Ovary (tissue), 9 donors: ENCODE results near the gene PCNT. TPM values are rescaled to one million over a fixed set of nuclear protein-coding genes. Genes with fewer than 3 reads are reported as not detected.
"Not testable (repeated sequence)": the region's sequence is repeated elsewhere in the genome, so short reads cannot be mapped to it uniquely, and the experiment has no call there.

ENCODE experiments used
- DNase-seq, 5 donors: peaks; one replicate each; pipeline ENCODE4 v3.0.0-alpha.2; 2019 to 2020
- H3K27ac ChIP-seq, 2 donors: fragments of 200-600 bp; one replicate each; pipeline versions ENCODE4 v1.5.1 to v1.8.0; 2019 to 2022
- H3K27me3 ChIP-seq: fragments of 200-600 bp; one replicate; pipeline ENCODE4 v1.8.0; 2022
- H3K36me3 ChIP-seq: fragments of 200-600 bp; sonication (generic); one replicate; pipeline ENCODE4 v1.5.1; 2019
- H3K4me1 ChIP-seq: one replicate; pipeline ENCODE4 v1.8.1; 2013; ENCODE audit warnings: mild to moderate bottlenecking, moderate library complexity; ENCODE audit not compliant: insufficient read depth
- H3K4me3 ChIP-seq: fragments of 200-600 bp; sonication (generic); one replicate; pipeline ENCODE4 v1.5.1; 2017
- H3K9me3 ChIP-seq, 2 donors: fragments of 200-600 bp in 1 of 2; sonication (generic) in 1 of 2; one replicate each; pipeline versions ENCODE4 v1.5.1 to v1.8.1; 2013 to 2019; ENCODE audit warnings: mild to moderate bottlenecking in 1 of 2, moderate library complexity in 1 of 2
- EP300 ChIP-seq: sonication (generic); formaldehyde crosslinking; IDR thresholded peaks from one replicate; pipeline ENCODE4 v1.6.1; 2017; ENCODE audit warnings: antibody characterized with exemption
- POLR2A ChIP-seq: fragments of 450-650 bp; IDR thresholded peaks from one replicate; pipeline ENCODE4 v1.6.1; 2017; ENCODE audit warnings: antibody characterized with exemption, mild to moderate bottlenecking, moderate library complexity
- WGBS, 3 donors: extraction: QIAGEN DNeasy Blood & Tissue Kit in 1 of 3; methylation state at CpG; one replicate each; pipeline versions ENCODE4 v1.1.5 to v1.1.7; 2013 to 2017; 5-methylcytosine and 5-hydroxymethylcytosine counted together
- intact Hi-C, 4 donors: fragments of 100-400 bp; cut with DNase I; formaldehyde crosslinking; loops; one replicate each; pipeline versions ENCODE4 v1.11.0 to v1.15.1; 2022 to 2023
- polyA plus RNA-seq, 2 donors: library from polyadenylated mRNA; stranded (reverse); fragments of 200-250 nt in 1 of 2; fragments of 350-450 nt in 1 of 2; fragmentation: Illumina TruSeq in 1 of 2; extraction: RNeasy Lipid Tissue Mini Kit (QIAGEN cat#74804) in 1 of 2; gene quantifications; one replicate each; pipeline ENCODE4 v1.2.3, GENCODE V29; 2013 to 2014
- total RNA-seq, 7 donors: library from RNA; depleted of rRNA in 2 of 7; stranded (reverse); fragments of >200 nt in 2 of 7; fragmentation: NEBNext Ultra II Directional in 3 of 7; extraction: Animal tissue kit (Norgen Biotek cat#: 25700) in 3 of 7; gene quantifications; one replicate each; pipeline versions ENCODE4 v1.1.0 to v1.2.4, GENCODE V29; 2016 to 2023
- TF ChIP-seq, protein P1 (sequence below), 3 donors: fragments of 450-650 bp in 2 of 3; fragments of 200-600 bp in 1 of 3; IDR thresholded peaks; one replicate each; pipeline versions ENCODE4 v1.5.1 to v1.8.0; 2016 to 2022; ENCODE audit warnings: antibody characterized with exemption in 3 of 3, mild to moderate bottlenecking in 1 of 3
- donor health status: DM: no; HTN: no; CAD: no; lungs with moderate emphysema.
- donor health status: DM: no; HTN: no; CAD: no.
- donor health status: Bipolar disorder and iron deficiency.
- donor health status: DM: yes; HTN: yes; CAD: no.
- donor health status: DM: no; HTN: no; CAD: no.
- donor health status: DM: yes; HTN: yes; CAD: no.

The PCNT gene
- total and polyA plus RNA-seq, 9 donors = 11.1 to 28.2 (median 18.6) TPM

DNA sequence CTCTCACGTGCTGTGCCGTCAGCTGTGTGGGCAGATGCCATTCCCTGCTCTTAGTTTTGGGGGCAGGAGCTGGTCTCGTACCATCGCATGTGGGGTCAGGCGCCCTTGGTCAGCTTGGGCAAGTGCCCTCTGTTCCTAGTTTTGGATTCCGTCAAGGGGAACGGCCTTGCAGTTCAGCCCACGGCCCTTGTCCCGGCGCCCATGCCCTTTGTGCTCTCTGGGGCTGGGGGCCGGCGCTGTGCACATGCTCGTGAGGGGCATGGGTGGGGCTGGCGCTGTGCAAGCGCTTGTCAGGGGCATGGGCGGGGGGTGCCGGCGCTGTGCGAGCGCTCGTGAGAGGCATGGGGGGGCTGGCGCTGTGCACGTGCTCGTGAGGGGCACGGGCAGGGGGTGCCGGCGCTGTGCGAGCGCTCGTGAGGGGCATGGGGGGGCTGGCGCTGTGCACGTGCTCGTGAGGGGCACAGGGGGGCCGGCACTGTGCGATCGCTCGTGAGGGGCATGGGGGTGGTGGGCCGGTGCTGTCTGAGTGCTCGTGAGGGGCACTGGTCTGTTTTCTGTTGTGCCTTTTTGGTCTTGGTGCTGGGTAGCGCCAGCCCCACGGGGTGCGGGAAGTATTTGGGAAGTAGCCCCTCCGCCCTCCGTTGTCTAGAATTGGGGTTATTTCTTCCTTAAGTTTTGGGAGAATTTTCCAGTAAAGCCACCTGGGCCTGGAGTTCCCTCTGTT, 105.2 kb downstream of the PCNT start:
- Histone ChIP-seq H3K27ac (no peak overlapping the region), H3K4me1 (no peaks in the 10 kb centered on the region), H3K36me3 (no peaks in the 10 kb centered on the region), H3K27me3 (no peaks in the 10 kb centered on the region), H3K9me3 (no peaks in the 10 kb centered on the region), H3K4me3 (no peak overlapping the region)
- TF ChIP-seq POLR2A (no peak), EP300 (no peak)
- TF ChIP-seq, protein P1, sequence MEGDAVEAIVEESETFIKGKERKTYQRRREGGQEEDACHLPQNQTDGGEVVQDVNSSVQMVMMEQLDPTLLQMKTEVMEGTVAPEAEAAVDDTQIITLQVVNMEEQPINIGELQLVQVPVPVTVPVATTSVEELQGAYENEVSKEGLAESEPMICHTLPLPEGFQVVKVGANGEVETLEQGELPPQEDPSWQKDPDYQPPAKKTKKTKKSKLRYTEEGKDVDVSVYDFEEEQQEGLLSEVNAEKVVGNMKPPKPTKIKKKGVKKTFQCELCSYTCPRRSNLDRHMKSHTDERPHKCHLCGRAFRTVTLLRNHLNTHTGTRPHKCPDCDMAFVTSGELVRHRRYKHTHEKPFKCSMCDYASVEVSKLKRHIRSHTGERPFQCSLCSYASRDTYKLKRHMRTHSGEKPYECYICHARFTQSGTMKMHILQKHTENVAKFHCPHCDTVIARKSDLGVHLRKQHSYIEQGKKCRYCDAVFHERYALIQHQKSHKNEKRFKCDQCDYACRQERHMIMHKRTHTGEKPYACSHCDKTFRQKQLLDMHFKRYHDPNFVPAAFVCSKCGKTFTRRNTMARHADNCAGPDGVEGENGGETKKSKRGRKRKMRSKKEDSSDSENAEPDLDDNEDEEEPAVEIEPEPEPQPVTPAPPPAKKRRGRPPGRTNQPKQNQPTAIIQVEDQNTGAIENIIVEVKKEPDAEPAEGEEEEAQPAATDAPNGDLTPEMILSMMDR (IDR thresholded peaks at IDR 0.05) = no peak
- intact Hi-C loops = no loop called here
- 91 to 94% (median 93%) methylated on average over 44 of the region's 44 CpGs for WGBS, 3 donors
- no peak for DNase-seq

DNA sequence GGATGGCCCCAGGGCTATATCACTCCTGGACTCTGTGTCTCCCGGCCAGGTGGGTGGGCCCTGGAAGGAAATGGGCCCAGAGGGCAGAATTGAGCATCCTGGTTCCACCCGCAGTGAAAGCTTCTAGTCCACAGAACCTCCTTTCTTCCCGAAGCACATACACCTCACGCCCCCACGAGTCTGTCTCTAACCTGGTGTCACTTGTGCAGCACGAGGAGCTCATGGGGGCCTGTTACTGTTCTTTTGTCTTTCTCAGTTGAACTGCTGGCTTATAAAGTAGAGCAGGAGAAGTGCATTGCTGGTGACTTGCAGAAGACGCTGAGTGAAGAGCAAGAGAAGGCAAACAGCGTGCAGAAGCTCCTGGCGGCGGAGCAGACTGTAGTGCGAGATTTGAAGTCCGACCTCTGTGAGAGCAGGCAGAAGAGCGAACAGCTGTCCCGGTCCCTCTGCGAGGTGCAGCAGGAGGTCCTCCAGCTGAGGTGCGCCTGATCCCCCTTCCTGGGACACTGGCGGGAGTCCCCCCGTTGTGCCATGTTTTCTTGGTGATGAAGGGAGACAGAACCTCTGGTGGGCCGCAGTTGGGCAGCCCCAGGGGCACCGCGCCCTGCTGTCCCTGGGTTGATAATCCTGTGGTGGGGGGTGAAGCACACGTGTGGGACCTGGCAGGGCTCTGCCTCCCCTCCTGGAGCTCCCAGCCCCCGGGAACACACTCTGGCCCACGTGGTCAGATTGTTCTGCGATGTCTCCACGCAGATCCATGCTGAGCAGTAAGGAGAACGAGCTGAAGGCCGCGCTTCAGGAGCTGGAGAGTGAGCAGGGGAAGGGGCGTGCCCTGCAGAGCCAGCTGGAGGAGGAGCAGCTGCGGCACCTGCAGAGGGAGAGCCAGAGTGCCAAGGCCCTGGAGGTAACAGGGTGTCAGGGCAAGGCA, 106.1 kb downstream of the PCNT start:
- TF ChIP-seq POLR2A (no peak), EP300 (no peak)
- TF ChIP-seq, protein P1 (IDR thresholded peaks at IDR 0.05) = no peak
- WGBS, 3 donors = 87 to 88% (median 88%) methylated on average over 31 of the region's 31 CpGs
- no peak for DNase-seq
- Histone ChIP-seq H3K27me3 (no peaks in the 10 kb centered on the region), H3K4me3 (no peak overlapping the region), H3K27ac (no peak overlapping the region), H3K9me3 (no peaks in the 10 kb centered on the region), H3K36me3 (no peaks in the 10 kb centered on the region), H3K4me1 (no peaks in the 10 kb centered on the region)
- intact Hi-C loops = no loop called here

DNA sequence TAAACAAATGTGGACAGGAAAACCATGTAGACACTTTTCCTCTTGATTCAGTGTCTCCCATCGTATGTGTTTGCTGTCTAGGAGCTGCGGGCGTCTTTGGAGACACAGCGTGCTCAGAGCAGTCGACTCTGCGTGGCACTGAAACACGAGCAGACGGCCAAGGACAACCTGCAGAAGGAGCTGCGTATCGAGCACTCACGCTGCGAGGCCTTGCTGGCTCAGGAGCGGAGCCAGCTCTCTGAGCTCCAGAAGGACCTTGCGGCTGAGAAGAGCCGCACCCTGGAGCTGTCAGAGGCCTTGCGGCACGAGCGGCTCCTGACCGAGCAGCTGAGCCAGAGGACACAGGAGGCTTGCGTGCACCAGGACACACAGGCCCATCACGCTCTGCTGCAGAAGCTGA, 107.5 kb downstream of the PCNT start:
- DNase-seq = no peak
- H3K36me3 ChIP-seq = no peaks in the 10 kb centered on the region
- H3K27me3 ChIP-seq = no peaks in the 10 kb centered on the region
- intact Hi-C loops = no loop called here
- TF ChIP-seq, protein P1 (IDR thresholded peaks at IDR 0.05) = no peak
- TF ChIP-seq EP300 (no peak), POLR2A (no peak)
- H3K4me3 ChIP-seq = no peak overlapping the region
- H3K27ac ChIP-seq = no peak overlapping the region
- H3K9me3 ChIP-seq = no peaks in the 10 kb centered on the region
- no peaks in the 10 kb centered on the region for H3K4me1 ChIP-seq
- WGBS, 3 donors = 87 to 92% (median 92%) methylated on average over 21 of the region's 21 CpGs

DNA sequence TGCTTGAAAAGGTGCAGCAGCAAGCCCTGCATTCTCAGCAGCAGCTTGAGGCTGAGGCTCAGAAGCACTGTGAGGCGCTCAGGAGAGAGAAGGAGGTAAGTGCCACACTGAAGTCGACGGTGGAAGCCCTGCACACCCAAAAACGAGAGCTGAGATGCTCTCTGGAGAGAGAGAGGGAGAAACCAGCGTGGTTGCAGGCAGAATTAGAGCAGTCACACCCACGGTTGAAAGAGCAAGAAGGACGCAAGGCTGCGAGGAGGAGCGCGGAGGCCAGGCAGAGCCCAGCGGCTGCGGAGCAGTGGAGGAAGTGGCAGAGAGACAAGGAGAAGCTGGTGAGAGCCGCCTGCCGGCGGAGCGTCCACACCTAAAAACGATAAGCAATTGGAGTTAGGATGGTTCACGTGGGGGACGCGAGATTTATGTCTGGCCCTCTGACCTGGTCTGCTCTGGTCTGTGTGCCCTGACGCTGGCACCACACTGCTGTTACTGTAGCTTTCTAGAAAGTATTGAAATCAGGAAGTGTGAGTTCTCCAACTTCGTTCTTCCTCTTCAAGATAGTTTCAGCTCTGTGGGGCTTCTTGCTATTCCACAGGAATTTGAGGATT, 108.0 kb downstream of the PCNT start:
- intact Hi-C loops = no loop called here
- no peaks in the 10 kb centered on the region for H3K36me3 ChIP-seq
- DNase-seq = peak in 1 of 5 donors; percentile 52
- no peaks in the 10 kb centered on the region for H3K4me1 ChIP-seq
- 51 to 78% (median 51%) methylated on average over 22 of the region's 22 CpGs for WGBS, 3 donors
- no peak overlapping the region for H3K4me3 ChIP-seq
- H3K9me3 ChIP-seq = no peaks in the 10 kb centered on the region
- TF ChIP-seq, protein P1 (IDR thresholded peaks at IDR 0.05) = no peak
- TF ChIP-seq EP300 (no peak), POLR2A (no peak)
- H3K27ac ChIP-seq = no peak overlapping the region
- no peaks in the 10 kb centered on the region for H3K27me3 ChIP-seq

DNA sequence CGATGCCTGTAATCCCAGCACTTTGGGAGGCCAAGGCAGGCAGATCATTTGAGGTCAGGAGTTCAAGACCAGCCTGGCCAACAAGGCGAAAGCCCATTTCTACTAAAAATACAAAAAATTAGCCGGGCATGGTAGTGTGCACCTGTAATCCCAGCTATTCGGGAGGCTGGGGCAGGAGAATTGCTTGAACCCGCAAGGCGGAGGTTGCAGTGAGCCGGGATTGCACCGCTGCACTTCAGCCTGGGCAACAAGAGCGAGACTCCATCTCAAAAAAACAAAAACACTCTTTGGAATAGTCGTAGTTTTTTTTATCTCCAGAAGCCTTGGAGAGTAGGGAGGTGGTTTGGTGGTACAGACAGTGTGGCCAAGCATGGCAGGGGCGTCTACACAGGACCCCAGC, 109.2 kb downstream of the PCNT start:
- H3K4me1 ChIP-seq, intact Hi-C loops, H3K9me3 ChIP-seq, H3K4me3 ChIP-seq, H3K36me3 ChIP-seq, H3K27ac ChIP-seq, H3K27me3 ChIP-seq, DNase-seq: not testable (repeated sequence)
- 88 to 91% (median 88%) methylated on average over 11 of the region's 11 CpGs for WGBS, 3 donors
